Measurements from ENCODE around the gene GGA1.
"Not testable (repeated sequence)": the region's sequence is repeated elsewhere in the genome, so short reads cannot be mapped to it uniquely, and the experiment has no call there.

GGA1 gene

DNA sequence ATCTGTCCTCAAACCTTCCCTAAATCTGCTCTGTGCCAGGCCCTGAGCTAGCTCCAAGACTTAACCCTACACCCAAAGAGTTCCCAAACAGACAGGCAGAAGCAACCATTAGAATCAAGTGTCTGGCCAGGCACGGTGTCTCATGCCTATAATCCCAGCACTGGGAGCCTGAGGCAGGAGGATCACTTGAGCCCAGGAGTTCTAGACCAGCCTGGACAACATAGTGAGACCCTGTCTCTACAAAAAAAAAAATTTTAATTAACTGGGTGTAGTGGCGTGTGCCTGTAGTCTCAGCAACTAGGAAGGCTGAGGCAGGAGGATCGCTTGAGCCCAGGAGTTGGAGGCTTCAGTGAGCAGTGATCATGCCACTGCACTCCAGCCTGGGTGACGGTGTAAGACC, 47.9 kb downstream of the GGA1 start:
- not testable (repeated sequence) for DNase-seq

DNA sequence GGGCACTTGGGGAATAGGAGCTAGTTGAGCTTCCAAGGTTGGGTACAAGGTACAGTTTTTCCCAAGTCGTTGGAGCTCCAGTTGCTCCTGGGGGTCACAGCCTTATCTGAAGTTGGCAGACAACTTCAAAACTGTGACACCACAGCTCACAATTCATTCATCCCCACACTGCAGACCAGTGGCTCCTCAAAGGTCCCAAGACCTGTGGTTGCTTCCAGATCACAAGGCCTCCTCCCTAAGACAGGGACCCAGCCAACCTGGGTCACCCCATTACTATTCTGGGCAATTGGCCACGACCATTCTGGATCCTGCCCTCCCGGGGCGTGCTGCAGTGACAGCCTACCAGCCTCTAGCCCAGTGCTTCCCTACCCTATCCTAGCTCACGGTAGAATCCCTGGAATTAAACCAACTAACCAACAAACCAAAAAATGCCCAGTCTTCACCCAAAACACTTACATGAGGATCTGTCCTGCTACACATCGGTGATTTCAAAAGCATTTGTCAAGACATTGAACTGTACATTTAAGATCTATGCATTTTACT, 49.0 kb downstream of the GGA1 start:
- DNase-seq, result no peak

DNA sequence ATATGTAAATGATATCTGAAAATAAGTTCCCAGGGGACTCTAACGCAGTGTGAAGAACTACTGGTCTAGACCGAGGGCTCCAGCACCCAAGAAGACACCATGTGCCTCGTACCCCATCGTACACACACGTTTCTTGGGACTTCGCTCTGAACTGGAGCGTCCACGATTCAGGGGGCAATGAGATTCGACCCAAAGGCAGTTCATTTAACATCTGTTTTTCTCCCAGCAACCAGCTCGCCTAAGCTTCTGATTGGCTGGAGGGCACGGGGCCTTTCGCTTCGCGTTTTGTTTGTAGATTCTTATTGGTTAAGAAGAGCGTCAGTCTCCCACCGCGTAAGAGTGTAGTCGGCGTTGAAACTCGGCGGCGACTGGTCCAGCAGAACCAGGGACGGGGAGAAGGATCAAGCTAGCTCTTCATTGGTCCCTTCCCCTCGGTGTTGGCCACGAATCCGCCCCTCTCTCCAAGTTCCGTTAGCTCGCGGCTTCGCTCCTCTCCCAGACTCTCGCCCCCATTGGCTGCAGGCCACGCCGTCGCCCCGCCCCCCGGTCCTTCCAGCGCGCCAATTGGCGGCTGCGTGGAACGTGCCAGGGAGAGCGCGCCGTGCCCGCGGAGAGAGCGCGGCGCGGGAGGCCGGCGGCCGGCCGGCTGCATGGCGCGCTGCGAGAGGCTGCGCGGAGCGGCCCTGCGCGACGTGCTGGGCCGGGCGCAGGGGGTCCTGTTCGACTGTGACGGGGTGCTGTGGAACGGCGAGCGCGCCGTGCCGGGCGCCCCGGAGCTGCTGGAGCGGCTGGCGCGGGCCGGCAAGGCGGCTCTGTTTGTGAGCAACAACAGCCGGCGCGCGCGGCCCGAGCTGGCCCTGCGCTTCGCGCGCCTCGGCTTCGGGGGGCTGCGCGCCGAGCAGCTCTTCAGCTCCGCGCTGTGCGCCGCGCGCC, 49.8 kb downstream of the GGA1 start, which contains the start of gene PDXP:
Gene PDXP, plus strand, starts transcription at position 591 of the 933 bp plus-strand sequence. Its CDS starts 60 bp downstream, at position 651.
- peak; percentile 97 for DNase-seq

DNA sequence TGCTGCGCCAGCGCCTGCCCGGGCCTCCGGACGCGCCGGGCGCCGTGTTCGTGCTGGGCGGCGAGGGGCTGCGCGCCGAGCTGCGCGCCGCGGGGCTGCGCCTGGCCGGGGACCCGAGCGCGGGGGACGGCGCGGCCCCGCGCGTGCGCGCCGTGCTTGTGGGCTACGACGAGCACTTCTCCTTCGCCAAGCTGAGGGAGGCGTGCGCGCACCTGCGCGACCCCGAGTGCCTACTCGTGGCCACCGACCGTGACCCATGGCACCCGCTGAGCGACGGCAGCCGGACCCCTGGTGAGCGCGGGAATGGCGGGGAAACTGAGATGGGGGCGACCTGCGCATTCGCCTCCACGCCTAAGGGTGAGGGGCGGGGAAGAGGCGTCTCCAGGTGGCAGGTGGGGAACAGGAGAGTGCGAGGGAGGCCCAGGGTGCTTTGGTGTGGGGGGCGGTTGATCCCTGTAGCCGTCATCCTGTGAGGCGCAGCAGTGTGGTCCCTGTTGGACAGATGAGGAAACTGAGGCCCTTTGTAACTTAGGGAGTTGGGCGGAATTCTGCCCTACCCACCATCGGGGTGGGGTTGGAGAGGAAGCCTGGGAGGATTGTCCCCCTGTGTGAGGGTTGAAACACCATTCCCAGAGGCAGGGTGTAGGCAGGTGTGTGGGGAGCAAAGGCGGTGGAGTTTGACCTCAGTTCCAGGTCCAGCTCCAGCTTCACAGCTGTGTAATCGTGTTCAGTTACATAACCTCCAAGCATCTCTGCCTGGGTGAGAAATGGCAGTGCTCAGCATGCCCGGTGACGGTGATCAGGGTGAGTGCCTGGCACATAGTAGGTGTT, 50.6 kb downstream of the GGA1 start:
- DNase-seq, result no peak

DNA sequence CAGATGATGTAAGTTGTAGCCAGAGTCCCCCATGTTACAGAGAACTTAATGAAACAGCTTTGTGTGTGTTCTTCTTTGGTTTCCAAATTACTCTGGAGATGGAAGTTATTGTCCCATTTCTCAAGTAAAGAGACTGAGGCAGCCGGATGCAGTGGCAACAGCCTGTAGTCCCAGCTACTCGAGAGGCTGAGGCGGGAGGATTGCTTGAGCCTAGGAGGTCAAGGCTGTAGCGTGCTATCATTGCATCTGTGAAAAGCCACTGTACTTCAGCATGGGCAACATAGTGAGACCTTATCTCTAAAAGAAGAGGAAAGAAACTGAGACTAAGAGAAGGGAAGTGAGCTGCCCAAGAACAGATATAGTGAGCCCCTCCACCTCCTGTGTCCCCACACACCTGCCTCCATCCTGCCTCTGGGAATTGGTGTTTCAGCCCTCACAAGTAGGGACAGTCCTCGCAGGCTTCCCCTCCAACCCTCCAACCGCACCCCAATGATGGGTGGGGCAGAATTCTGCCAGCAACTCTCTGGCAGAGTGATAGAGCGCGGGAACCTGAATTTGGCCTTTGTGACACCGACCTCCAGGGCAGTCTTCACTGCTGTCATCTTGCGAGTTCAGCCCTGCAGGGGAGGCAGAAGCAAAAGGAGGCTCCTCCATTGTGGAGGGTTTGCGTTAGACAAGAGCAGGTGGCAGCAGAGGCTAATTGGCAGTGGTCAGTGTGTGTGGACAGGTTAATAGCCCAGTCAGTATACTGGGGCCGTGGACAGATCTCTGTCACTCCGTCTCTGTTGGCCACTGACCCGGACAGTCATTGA, 51.5 kb downstream of the GGA1 start:
- DNase-seq, result no peak

DNA sequence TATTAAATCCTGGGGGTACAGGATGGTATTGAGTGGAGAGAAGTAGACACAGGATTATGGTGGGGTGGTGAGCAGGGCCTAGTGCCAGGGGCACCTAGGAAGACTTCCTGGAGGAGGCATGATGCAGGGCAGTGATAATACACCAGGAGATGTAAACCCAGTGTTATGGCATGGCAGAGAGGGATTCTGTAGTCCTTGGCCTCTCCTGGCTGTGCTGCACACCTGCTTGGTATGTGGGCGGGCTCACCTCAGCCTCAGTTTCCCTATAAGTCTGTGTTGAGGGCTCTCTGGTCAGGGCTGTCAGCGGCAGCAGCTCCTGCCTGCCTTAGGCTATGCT, 52.0 kb downstream of the GGA1 start:
- no peak for DNase-seq

DNA sequence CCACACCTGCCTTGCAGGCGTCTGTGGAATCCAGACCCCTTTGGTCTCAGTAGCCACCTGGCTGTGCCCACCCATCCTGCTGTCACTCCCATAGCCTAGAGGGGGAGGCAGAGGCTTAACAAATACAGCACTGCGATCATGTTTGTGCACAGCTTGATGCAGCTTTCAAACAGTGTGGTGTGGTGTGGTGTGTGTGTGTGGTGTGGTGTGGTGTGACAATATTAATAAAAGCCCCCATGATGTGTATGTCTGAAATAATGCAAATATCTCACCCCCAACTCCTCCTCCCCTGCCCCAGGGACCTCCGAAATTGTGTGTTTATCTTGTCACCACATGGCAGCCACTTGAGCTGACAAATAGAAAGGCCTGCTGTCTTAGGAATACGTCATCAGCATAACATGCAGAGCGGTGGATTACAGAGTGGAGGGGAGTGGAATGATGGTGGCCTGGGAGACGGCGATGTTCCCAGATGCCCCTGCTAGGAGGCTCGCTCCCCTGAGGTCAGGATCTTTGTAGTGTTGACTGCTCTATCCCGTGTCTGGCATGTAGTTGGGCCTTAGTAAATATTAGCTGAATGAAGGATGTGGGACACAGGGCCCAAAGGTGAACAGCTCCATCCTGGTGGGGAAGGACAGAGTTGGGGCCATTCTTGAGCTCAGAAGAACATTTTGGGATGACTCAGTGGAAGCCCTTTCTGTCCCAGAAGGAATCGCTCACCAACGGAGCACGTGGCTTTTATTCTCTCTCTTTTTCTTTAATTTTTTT, 52.7 kb downstream of the GGA1 start:
- DNase-seq, result no peak

DNA sequence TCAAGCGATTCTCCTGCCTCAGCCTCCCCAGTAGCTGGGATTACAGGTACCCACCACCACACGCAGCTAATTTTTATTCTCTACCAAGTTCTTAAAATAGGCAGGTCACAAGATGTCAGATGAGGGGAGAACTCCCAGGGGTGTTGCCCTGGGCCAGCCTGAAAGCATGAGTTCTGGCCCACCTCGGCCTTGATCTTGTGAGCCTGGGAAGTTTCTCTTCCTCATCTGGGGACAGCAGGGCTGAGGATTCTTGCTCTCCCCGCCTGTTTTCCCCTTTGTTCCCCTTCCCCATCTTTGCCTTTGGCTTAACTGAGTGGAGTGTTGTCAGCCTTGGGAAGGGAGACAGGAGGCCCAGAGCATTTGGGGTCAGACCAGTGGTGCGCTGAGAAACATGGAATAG, 53.4 kb downstream of the GGA1 start:
- DNase-seq, result no peak

DNA sequence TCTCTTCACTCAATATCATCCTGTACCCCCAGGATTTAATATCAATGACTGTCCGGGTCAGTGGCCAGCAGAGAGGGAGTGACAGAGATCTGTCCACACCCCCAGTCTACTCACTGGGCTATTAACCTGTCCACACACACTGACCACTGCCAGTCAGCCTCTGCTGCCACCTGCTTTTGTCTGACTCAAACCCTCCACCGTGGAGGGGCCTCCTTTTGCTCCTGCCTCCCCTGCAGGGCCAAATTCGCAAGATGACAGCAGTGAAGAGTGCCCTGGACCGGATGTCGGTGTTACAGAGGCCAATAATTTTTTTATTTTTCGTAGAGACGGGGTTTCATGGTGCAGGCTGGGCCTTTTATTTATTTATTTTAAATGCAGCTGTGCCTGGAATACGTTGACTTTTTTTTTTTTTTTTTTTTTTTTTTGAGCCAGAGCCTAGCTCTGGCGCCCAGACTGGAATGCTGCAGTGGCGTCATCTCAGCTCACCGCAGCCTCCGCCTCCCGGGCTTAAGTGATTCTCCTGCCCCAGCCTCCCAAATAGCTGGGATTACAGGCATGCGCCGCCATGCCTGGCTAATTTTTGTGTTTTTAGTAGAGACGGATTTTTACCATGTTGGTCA, 55.0 kb downstream of the GGA1 start:
- DNase-seq, result no peak

DNA sequence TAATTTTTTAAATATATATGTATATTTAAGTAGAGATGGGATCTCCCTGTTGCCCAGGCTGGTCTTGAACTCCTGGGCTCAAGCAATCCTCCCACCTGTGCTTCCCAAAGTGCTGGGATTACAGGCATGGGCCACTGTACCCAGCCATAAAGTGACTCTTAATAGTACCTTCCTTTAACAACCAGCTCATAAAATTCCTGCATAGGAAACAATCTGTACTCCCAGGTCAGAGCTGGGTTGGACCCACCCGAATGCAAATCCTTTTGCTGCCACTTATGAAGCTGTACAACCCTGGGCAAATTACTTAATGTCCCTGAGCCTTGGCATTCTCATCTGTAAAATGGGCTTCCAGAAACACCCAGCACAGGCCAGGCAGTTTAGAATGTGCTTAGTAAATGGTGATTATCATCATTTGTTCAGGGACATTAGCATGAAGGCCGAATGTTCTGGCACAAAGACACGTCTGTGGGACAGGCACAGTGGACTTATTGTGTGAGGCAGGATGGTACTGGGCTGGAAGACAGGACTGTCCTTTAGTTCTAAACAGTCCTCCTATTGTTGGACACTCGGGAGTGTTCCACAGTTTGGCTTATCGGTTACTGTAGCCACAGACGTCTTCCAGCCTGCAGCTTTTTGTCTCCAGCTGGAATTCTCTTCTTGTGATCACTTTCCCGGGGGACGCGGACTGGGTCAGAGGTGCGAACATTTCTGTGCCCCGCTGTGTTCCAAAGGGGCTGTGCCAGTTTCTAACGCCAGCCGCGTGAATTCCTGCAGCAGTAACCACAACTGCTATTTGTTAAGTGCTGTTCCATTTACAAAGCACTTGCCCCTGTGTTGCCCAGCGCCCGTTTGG, 55.8 kb downstream of the GGA1 start:
- no peak for DNase-seq

DNA sequence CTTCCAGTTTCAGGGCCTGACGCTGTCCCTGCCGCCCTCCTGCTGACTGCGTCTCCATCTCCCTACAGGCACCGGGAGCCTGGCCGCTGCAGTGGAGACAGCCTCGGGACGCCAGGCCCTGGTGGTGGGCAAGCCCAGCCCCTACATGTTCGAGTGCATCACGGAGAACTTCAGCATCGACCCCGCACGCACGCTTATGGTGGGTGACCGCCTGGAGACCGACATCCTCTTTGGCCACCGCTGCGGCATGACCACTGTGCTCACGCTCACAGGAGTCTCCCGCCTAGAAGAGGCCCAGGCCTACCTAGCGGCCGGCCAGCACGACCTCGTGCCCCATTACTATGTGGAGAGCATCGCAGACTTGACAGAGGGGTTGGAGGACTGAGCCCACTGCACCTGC, 56.9 kb downstream of the GGA1 start:
- DNase-seq, result no peak

DNA sequence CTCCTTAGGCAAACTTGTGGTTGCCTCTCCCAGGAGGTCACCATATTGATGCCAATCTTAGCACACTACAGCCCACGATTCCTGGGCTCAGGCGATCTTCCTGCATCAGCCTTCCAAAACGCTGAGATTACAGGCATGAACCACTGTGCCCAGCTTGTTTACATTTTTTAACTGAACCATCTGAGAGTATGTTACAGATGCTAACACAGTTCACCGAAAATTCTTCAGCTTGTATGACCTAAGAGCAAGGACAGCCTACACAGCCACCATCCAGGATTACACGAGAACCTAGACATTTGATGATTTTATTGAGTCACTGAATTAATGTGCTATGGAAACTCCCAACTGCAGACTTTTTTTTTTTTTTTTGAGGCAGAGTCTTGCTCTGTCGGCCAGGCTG, 61.0 kb downstream of the GGA1 start:
- DNase-seq, result no peak

DNA sequence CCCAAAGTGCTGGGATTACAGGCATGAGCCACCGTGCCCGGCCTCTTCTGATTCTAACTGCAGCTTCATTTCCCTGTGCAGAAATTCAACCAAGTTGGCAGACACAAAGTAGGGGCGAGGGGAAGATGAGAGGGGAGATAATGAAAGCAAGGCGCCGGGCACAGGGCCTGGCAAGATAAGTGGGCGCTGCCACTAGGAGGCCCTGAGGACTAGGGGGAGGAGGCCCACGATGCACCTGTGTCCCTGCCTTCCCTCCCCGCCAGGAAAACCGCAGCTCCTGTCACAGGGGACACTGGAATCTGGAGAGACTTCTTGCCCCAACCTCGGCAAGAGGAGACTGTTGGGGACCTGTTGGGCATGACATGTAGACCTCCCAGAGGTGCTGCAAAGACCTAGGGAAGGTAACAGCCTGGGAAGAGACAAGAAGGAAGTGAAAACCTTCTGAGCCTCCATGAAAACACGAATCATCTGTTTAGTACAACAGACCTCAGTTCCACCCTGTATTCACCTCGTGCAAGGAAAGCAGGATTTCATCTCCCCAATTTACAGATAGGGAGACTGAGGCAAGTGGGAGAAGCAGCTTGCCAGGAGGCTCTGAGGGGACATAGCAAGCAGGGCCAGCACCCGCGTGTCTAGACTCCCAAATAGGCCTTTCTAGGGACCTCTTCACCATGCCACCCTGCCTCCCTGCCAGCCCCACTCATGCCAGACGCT, 63.7 kb downstream of the GGA1 start:
- no peak for DNase-seq

DNA sequence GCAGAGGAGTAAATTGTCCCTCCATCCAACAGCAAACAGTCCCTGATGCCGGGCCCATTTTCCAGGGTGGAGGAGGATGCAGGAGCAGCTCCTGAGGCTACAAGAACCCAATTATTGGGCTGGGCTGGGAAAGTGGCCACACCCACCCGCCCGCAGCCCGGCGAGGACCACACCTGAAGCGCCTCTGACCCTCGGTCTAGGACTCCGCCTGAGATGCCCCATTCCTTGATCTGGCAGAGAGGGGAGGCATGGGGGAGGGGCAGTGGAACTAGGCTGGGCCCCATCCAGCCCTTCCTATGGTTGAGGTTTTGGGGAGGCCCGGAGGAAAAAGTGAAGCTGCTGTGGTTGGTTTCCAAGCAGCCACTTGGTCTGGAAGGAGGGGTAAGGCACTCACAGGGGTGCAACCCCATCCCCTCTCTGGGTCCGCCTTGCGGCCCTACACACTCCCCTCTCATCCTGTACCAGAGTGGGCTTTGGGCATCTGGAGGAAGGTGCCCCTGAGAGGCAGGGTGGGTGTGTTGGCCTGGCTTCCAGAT, 64.4 kb downstream of the GGA1 start:
- DNase-seq, result no peak

DNA sequence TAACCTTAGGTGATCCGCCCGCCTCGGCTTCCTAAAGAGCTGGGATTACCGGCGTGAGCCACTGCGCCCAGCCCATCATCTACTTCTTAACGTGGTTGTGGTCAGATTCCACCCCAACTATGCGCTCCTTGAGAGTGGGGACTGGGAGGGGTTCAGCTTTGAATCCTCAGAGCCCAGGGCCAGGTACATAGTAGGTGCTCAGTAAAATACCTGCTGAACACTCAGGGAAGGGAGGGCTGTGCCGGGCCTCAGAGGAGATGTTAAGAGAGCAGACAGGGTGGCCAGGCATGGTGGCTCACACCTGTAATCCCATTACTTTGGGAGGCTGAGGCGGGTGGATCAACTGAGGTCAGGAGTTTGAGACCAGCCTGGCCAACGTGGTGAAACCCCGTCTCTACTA, 65.6 kb downstream of the GGA1 start:
- no peak for DNase-seq

DNA sequence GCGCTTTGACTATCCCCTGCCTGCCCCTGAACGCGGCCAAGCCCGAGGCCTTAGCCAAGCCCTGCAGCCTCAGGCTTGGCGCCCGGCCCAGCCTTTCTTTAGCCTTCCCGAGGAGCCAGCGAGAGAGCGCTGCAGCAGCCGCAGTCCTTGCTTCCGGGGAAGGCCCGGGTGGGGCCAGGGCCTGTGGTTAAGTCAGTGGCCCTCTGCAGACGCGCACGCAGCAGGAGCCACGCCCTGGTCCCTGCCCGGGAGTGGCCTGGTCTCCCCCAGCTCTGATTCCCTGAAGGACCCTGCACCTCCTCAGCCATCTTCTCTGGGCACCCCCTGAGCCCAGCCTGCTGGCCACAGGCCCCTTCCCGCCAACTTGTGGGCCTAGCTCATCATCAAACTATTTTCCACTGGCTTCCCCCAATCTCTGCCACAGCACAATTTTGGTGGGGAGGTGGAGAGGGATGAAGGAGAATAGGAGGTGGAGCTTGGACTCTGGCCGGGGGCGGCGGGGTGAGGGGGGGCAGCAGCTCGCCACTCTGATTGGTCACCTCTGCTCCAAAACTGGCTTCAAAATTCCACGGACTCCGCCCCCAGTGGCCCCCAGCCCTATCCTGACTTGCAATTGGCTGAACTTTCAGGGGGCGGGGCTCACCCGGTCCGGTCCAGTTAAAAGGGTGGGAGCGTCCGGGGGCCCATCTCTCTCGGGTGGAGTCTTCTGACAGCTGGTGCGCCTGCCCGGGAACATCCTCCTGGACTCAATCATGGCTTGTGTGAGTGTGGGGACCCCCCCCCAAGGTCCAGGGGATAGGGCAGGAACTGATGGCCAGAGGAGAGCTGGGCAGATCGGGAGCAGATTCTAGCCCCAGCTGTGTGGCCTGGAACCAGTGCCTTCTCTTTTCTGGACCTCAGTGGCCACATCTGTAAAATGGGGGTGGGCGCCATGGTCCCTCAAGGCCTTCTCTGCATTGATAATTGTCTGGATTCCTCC, 66.6 kb downstream of the GGA1 start, which contains the start of gene LGALS1:
Gene LGALS1, plus strand, starts transcription at position 686 of the 979 bp plus-strand sequence. Its CDS starts 67 bp downstream, at position 753.
- peak; percentile 52 for DNase-seq

DNA sequence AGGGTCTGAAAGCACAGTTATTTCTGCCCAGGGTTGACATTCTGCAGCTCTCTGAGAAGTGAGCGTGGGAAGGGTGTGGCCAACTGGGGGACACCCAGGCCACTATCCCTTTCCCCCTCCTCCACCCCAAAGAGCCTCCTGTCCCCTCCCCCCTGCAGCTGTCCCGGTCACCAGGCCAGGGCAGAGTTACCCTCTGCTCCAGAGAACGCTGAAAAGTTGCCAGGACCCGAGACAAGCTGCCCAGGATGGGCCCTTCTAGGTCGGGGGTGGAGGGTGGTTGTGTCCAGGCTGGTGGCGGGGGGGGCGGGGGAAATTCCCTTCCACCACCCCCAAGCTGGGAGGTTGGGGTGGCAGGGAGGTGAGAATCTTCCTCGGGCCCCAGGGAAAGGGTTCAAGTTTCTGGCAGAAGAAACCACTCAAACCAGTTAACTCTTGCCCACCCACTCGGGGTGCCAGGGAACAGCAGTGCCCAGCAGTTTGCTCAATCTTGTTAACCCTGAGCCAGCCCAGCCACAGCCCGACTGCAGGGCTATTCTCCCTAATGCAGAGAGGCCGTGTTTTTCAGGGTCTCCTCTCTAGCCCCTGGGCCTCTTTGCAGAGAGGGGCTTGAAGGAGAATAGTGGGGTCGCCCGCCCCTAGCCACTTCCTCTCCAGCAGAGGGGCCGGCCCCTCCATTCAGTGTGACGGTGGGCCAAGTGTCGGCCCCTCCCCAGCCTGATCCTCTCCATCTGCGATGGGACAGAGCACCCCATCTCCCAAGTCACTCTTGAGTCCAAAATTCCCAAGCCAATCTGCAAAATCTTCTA, 67.5 kb downstream of the GGA1 start:
- DNase-seq, result no peak

Data from 8988T (cell line).